GM12878 (cell line): ENCODE measurements around the gene OSBPL3.

Experiments used
- BCL11A ChIP-seq: IDR thresholded peaks from 2 replicates; pipeline ENCODE4 v1.6.1; 2011; ENCODE audit warnings: low read depth, low read length
- CTCF ChIP-seq, 3 experiments: IDR thresholded peaks in 2 of 3; conservative IDR thresholded peaks in 1 of 3; 2 replicates each; pipeline ENCODE4 v1.5.1; 2011; ENCODE audit warnings: low read depth in 3 of 3, low read length in 3 of 3, mild to moderate bottlenecking in 3 of 3, control low read depth in 2 of 3, moderate library complexity in 2 of 3, inconsistent platforms in 1 of 3, mixed read lengths in 1 of 3; ENCODE audit not compliant: control insufficient read depth in 2 of 3, insufficient read depth in 1 of 3; ENCODE audit errors: extremely low read depth in 1 of 3
- NFYA ChIP-seq: IDR thresholded peaks from 2 replicates; pipeline ENCODE4 v1.6.1; 2011; ENCODE audit warnings: low read depth, mild to moderate bottlenecking, low read length, improper control_type of control experiment, borderline replicate concordance
- SP1 ChIP-seq: IDR thresholded peaks from one replicate; pipeline ENCODE4 v1.6.1; 2011; ENCODE audit warnings: low read depth, low read length
- SPI1 ChIP-seq: IDR thresholded peaks from 2 replicates; pipeline ENCODE4 v1.6.1; 2011; ENCODE audit warnings: low read depth, mild to moderate bottlenecking, low read length, moderate library complexity, borderline replicate concordance; ENCODE audit not compliant: insufficient read depth

DNA sequence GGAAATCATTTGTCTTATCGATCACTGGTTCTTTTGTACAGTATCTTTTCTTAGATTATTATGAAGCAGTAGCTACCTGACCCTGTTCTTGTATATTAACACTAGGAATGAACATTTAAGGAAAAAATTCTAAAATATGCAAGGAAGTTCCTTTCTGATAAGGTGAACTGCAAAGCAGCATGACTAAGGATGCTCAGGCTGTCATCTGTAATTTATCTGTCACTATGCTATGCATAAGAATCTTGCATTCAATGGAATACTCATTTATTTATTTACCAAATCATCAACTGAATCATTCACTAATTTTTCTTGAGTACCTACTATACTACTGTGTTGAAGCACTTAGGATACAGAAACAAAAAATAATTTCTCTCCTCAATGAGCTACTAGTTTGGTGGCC, 228.5 kb downstream of the OSBPL3 start:
- TF ChIP-seq CTCF (IDR thresholded peaks at IDR 0.05 in 2 of 3, conservative IDR thresholded peaks at IDR 0.05 in 1 of 3; ENCODE audit: control insufficient read depth in 2 of 3, extremely low read depth in 1 of 3, insufficient read depth in 1 of 3, low read depth in 3 of 3, low read length in 3 of 3): no peak
- no peak for TF ChIP-seq SP1
- TF ChIP-seq SPI1: no peak
- TF ChIP-seq NFYA: no peak
- no peak for TF ChIP-seq BCL11A
